Measurements from ENCODE around the gene TUBG1. TPM values are rescaled to one million over a fixed set of nuclear protein-coding genes. Genes with fewer than 3 reads are reported as not detected.
A peak's percentile ranks its signal among the peaks of the same experiment; 100 is the strongest.

The TUBG1 gene
- total RNA-seq, 4 donors from 2014 or later, result 6.0 to 27.7 (median 14.3) TPM

DNA sequence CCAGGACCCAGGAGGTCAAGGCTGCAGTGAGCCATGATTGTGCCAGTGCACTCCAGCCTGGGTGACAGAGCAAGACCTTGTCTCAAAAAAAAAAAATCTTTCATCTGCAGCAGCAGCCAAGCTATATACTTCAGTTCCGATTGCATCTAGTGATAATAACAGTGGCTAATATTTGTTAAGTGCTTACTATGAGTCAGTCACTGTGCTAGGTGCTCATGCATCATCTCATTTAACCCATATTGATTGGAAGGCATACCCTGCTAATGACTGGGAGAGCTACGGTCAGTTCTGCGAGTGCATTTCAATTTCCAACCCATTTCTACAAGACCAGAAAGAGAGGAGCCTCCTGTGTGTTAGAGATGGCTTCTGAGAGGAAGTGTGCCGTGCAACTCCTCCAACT, 41.9 kb downstream of the TUBG1 start:
- TF ChIP-seq POLR2A (IDR thresholded peaks at IDR 0.05) (no peak), EP300 (IDR thresholded peaks at IDR 0.05; ENCODE audit: low read depth) (no peak)
- WGBS, 2 donors (ENCODE audit: low coverage in 1 of 2), result 52 to 79% methylated on average over 3 to 4 of the region's 4 CpGs
- Histone ChIP-seq H3K36me3 (no peaks in the 10 kb centered on the region), H3K9me3 (no peaks in the 10 kb centered on the region), H3K27ac (no peak overlapping the region), H3K27me3 (peaks cover 18% of the 10 kb centered on the region), H3K4me1 (peaks cover 5 to 18% (median 15%) of the 10 kb centered on the region in 4 donors), H3K4me3 (no peak overlapping the region)
- in situ Hi-C loops (cut with MboI; ENCODE audit: low pct_ligation_motif_present in 1 of 4, low pct_unique_long_range_greater_than_20kb in 1 of 4, low sequenced_read_pairs in 3 of 4), result no loop called here
- DNase-seq, result no peak
- intact Hi-C loops (cut with DNase I; ENCODE audit: low total_unique reads), result no loop called here

DNA sequence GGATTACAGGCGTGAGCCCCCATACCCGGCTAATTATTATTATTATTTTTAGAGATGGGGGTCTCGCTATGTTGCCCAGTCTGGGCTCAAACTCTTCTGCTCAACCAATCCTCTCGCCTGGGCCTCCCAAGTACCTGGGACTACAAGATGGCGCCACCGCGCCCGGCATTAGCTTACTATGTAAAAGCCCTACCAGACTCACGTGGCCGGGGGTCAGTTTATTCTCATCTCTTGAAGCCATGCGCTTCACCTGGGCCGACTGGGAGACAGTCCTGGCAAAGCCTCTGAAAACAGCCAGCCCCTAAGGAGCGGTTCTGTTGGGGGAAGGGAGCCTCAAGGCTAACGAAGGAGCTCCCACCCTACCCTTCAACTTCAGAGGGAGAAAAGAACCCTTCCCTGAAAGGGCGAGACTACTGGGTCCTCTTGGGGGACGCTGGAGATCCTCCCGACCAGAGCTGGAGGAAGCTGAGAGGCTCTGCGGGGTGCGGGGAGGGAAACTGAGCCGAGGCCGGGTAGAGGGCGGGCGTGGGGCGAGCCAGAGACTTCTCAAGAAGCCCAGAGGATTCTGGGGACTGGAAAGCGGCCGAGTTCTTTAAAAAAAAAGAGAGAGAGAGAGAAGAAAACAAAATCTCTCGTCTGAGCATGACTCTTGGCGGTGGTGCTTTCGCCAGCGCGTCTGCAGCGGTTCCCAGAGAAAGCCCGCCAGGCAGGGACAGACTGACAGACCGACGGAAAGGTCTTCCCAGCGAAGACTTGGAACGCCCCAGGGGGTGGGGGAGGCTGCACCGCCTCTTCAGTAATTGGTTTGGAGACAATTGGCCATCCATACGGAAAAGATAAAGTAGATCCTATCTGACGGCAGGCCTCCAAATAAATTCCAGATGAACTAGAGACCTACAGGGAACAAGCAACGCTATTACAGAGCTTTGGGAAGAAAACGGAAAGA, 44.0 kb downstream of the TUBG1 start:
- peaks cover 18% of the 10 kb centered on the region for H3K27me3 ChIP-seq
- WGBS, 2 donors (ENCODE audit: low coverage in 1 of 2), result 35 to 53% methylated on average over 10 to 42 of the region's 42 CpGs
- peak overlapping the region in 3 of 4 donors; percentile 13 to 33 (median 23) for H3K4me3 ChIP-seq
- TF ChIP-seq POLR2A (IDR thresholded peaks at IDR 0.05) (no peak), EP300 (IDR thresholded peaks at IDR 0.05; ENCODE audit: low read depth) (no peak), POLR2AphosphoS5 (IDR thresholded peaks at IDR 0.05) (no peak)
- TF ChIP-seq, protein P1, sequence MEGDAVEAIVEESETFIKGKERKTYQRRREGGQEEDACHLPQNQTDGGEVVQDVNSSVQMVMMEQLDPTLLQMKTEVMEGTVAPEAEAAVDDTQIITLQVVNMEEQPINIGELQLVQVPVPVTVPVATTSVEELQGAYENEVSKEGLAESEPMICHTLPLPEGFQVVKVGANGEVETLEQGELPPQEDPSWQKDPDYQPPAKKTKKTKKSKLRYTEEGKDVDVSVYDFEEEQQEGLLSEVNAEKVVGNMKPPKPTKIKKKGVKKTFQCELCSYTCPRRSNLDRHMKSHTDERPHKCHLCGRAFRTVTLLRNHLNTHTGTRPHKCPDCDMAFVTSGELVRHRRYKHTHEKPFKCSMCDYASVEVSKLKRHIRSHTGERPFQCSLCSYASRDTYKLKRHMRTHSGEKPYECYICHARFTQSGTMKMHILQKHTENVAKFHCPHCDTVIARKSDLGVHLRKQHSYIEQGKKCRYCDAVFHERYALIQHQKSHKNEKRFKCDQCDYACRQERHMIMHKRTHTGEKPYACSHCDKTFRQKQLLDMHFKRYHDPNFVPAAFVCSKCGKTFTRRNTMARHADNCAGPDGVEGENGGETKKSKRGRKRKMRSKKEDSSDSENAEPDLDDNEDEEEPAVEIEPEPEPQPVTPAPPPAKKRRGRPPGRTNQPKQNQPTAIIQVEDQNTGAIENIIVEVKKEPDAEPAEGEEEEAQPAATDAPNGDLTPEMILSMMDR (IDR thresholded peaks at IDR 0.05), result no peak
- peaks cover 5 to 18% (median 15%) of the 10 kb centered on the region in 4 donors for H3K4me1 ChIP-seq
- intact Hi-C loops (cut with DNase I; ENCODE audit: low total_unique reads) (no loop called here), in situ Hi-C loops (cut with MboI; ENCODE audit: low pct_ligation_motif_present in 1 of 4, low pct_unique_long_range_greater_than_20kb in 1 of 4, low sequenced_read_pairs in 3 of 4) (no loop called here)
- H3K27ac ChIP-seq, result peak overlapping the region; percentile 70 to 81 (median 77)
- no peaks in the 10 kb centered on the region for H3K36me3 ChIP-seq
- no peaks in the 10 kb centered on the region for H3K9me3 ChIP-seq
- peak; percentile 31 for DNase-seq

DNA sequence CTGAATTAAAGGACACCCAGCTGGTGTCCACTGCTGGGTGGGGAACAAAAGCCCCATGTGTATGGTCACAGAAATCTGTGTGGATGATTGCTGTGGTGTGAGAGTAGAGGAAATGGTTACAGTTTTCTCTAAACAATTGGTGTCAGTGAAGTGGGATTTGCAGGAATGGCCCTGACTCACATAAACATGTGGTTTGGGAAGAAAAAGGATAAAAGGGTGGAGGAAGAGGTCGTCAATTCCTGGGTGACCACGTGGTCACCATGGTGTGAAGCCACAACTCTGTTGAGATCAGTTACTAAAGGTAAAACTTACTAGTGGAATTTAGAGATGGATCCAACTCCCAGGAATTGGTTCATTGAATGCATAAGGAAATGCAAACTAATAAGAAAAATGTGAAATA, 46.0 kb downstream of the TUBG1 start:
- peaks cover 18% of the 10 kb centered on the region for H3K27me3 ChIP-seq
- no peak overlapping the region for H3K4me3 ChIP-seq
- H3K4me1 ChIP-seq, result peaks cover 5 to 34% (median 28%) of the 10 kb centered on the region in 4 donors
- WGBS, 2 donors (ENCODE audit: low coverage in 1 of 2), result 55 to 63% methylated on average over 2 of the region's 2 CpGs
- no peaks in the 10 kb centered on the region for H3K36me3 ChIP-seq
- in situ Hi-C loops (cut with MboI; ENCODE audit: low pct_ligation_motif_present in 1 of 4, low pct_unique_long_range_greater_than_20kb in 1 of 4, low sequenced_read_pairs in 3 of 4), result no loop called here
- intact Hi-C loops (cut with DNase I; ENCODE audit: low total_unique reads), result no loop called here
- no peak overlapping the region for H3K27ac ChIP-seq
- DNase-seq, result no peak
- no peaks in the 10 kb centered on the region for H3K9me3 ChIP-seq
- TF ChIP-seq, protein P1 (IDR thresholded peaks at IDR 0.05), result no peak

DNA sequence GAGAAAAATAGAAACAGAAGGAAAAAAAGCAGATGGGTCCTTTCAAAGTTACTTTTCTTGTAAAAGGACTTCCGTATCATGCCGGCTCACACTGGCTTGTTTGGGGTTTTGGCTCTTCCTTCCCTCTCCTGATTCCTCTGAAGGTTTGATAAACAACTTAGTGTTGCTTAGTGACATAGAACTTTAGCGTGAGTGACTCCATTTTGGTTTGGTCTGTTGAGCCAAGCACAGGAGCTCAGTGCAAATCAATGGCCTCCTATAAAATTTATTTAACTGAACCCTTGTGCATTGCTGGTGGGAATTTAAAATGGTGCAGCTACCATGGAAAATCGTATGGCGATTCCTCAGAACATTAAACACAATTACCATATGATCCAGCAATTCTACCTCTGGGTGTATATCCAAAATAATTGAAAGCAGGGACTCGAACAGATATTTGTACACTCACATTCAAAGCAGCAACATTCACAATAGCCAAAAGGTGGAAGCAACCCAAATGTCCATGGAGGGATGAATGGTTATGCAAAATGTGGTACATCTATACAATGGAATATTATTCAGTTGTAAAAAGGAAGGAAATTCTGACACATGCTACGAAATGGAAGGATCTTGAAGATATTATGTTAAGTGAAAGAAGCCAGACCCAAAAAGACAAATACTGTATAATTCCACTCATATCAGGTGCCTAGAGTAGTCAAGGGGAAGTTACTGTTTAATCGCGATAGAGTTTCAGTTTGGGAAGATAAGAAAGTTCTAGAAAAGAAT, 48.5 kb downstream of the TUBG1 start:
- Histone ChIP-seq H3K4me3 (no peak overlapping the region), H3K9me3 (no peaks in the 10 kb centered on the region), H3K27ac (no peak overlapping the region), H3K27me3 (peaks cover 17% of the 10 kb centered on the region), H3K36me3 (no peaks in the 10 kb centered on the region), H3K4me1 (peaks cover 5 to 41% (median 32%) of the 10 kb centered on the region in 4 donors)
- TF ChIP-seq POLR2A (IDR thresholded peaks at IDR 0.05) (no peak), EP300 (IDR thresholded peaks at IDR 0.05; ENCODE audit: low read depth) (no peak), POLR2AphosphoS5 (IDR thresholded peaks at IDR 0.05) (no peak)
- TF ChIP-seq, protein P1 (IDR thresholded peaks at IDR 0.05), result no peak
- intact Hi-C loops (cut with DNase I; ENCODE audit: low total_unique reads) (no loop called here), in situ Hi-C loops (cut with MboI; ENCODE audit: low pct_ligation_motif_present in 1 of 4, low pct_unique_long_range_greater_than_20kb in 1 of 4, low sequenced_read_pairs in 3 of 4) (no loop called here)
- no peak for DNase-seq
- whole genome bisulfite sequencing, 2 donors (ENCODE audit: low coverage in 1 of 2), result 82% methylated on average over 8 to 9 of the region's 9 CpGs
